ENCODE results near the gene CFAP141.
"Not testable (repeated sequence)": the region's sequence is repeated elsewhere in the genome, so short reads cannot be mapped to it uniquely, and the experiment has no call there.

Gene CFAP141

GRCh38 chr1:154208677-154209388, 2.7 kb upstream of the CFAP141 start:
- no peak for DNase-seq (ENCODE audit: low read depth, low spot score)

DNA sequence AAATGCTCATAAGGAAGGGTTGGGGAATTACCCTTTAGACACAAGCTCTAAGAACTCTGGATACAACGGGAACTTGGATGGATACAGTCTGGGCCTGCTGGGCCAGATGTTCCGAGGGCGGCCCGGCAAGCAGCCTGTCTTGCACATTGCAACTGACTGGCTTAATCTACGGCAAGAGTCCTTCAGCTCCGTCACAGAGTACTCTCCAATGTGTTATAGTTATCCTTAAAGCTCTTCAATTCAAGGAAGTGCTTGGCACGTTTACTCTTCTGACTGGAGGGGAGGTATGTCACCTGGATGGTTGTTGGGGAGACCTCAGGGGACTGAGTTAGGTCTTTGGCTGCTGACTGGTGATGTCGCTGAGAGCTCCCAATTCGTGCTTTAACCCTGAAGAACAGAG, 1.1 kb upstream of the CFAP141 start:
- DNase-seq (ENCODE audit: low read depth, low spot score) = no peak

- DNase-seq (ENCODE audit: low read depth, low spot score) = not testable (repeated sequence)
Observed at GRCh38 chr1:154205778-154206177, 355 bp downstream of the CFAP141 start.

GRCh38 chr1:154199563-154199879, 6.6 kb downstream of the CFAP141 start:
- no peak for DNase-seq (ENCODE audit: low read depth, low spot score)

DNA sequence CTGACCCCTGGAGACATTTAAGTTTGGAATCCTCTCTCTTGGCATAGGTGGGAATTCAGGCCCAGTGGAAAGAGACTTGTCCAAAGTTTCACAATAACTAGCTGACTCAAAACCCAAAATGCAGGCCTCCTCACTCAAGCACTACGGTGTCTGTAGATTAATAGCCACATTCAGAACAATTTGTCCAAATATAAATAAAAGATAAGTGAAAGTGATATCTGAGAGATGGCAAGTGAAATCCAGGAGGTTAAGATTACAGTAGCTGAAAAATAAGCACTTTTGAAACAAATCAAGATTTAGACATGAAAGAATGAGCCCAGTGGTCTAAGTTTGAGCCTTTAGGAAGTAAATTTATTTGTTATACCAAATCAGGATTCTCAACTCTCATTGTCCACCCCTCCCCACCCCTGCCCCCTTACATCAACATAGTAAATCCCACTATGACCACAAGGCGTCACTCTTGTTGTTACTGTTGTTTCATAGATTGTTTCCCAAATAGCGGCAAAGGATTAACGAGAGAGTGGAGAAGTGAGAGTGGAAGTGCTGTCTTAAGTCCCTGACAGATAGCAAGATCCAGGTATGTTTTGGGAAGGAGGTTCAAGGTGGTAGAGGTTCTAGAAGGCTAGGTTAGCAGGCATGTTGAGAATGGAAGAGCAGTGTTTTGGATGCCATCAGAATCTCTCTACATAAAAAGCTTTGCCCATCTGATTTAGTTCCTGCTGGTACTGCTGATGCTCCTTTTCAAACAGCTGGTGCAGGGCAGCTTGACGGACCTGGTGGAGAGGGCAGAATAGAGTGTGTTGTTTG, 7.2 kb downstream of the CFAP141 start:
- no peak for DNase-seq (ENCODE audit: low read depth, low spot score)

DNA sequence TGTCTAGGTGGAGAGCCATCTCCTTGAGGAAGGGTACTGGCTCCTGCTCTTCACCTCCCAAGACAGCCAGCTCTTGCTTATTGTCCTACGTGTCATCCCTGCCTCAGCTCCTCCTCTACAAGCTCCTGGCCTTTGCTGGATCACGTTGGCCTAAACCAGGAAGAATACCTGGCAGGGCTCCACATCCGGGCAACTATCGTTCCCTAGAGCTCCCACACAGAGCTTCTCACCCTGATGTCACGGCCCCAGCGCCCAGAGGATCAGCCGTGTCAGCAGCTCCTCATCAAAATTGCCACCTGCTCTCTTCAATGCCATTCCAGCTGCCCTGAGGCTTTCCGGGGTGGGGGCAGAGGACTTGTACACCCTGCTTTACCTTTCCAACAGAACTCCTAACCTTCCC, 12.3 kb downstream of the CFAP141 start:
- DNase-seq (ENCODE audit: low read depth, low spot score) = no peak

GRCh38 chr1:154192476-154192875, 13.7 kb downstream of the CFAP141 start:
- no peak for DNase-seq (ENCODE audit: low read depth, low spot score)

GRCh38 chr1:154191990-154192461, 14.1 kb downstream of the CFAP141 start, which contains the start of gene TPM3:
TSS of gene TPM3 (minus strand) at chr1:154192100. CDS start at chr1:154192018, 82 bp downstream.
- no peak for DNase-seq (ENCODE audit: low read depth, low spot score)

DNA sequence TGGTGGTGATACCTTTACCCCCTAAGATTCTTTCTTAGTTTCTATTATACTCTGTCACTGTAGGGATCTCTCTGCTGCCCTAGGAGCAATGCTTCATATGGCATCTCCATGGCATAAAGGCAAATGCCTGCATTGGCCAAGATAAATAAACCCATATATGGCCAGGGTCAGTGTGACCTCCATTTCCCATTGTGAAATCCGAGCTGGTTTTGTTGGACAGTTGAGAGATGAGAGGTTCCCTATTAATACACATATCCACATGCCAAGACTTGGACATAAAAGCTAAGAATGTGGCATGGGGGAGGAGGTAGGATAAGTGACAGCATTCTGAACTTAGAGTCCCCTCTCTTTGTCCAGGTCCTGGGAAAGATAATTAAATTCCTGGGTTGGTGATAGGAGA, 15.6 kb downstream of the CFAP141 start:
- DNase-seq (ENCODE audit: low read depth, low spot score) = peak; percentile 38

DNA sequence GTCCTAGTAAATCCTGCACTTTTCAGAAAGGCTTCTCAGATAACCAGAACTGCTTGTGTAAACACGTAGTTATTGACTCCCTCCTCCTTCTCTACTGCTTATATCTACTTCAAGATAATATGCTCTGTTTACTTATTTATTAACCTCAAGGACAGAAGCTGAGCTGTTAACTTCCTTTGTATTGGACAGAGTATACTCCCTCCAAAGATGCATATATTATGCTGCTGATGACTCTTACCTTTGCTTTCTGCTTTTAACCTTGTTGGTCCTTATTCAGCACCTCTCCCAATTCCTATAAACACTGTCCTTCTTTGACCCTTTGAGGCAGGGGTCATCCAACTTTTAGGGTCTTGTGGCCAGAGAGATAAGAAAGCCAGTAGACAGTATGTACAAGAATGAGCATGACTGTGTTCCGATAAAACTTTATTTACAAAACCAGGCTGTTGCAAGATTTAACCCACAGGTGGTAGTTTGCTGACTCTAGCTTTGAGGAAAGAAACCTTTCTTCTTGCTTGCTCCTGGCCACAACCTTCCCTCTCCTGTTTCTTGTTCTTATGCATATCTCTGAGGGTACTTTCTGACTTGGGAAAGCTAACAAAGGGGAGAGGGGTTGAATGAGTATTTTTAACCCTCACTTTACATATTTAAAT, 19.2 kb downstream of the CFAP141 start:
- no peak for DNase-seq (ENCODE audit: low read depth, low spot score)

DNA sequence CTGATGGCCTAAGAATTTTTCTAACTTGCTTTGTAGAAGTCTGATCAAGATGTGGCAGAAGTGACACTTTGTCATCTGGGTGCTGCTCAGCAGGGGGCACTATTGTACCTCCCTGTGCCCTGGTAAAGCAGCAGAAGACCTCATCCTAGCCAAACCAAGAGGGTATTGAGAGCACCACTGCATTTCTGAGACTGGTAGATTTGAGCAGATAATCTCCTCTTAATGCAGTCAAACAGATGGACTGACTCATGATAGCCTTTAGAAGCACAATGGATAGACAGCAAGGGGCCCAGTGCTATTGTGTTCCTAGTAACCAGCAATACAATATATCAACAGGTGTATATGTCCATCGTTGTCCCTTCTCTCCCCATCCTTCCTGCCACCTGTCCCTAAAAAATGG, 20.0 kb downstream of the CFAP141 start:
- DNase-seq (ENCODE audit: low read depth, low spot score) = no peak

- peak; percentile 77 for DNase-seq (ENCODE audit: low read depth, low spot score)
Observed at GRCh38 chr1:154183046-154183915, 22.9 kb downstream of the CFAP141 start.

DNA sequence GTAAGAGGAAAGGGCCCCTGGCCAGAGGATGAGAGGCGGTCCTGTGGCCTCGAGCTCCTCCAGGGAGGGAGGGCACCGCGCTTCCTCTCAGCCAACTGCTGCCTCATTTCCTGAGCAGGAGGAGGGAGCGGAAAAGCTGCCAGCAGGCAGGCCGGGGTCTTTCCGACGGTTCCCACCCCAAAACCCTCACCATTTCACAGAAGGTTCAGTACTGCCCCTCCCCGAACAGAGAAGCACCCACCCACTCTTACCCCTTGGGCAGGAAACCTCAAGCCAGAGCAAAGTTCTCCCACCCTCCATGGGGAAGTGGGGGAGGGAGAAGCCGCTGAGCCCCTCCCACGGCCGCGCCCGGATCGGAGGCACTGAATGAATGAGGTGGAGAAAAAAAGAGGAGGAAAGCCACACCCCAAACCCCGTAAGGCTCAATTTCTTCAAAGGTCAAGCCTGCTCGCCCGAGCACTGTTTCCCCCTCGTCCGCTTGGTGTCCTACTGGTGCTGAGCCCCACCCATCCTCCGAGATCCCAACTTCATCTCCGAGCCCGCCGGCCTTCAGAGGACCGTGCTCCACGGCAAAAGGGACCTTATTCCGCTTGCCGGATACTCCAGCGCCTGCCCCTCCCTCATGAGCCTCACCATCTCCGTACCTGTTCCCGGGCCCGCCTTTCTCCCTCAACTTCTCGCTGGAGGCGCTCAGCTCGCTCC, 23.6 kb downstream of the CFAP141 start:
- DNase-seq (ENCODE audit: low read depth, low spot score) = no peak

- DNase-seq (ENCODE audit: low read depth, low spot score) = no peak
Observed at GRCh38 chr1:154181944-154182343, 24.2 kb downstream of the CFAP141 start.

DNA sequence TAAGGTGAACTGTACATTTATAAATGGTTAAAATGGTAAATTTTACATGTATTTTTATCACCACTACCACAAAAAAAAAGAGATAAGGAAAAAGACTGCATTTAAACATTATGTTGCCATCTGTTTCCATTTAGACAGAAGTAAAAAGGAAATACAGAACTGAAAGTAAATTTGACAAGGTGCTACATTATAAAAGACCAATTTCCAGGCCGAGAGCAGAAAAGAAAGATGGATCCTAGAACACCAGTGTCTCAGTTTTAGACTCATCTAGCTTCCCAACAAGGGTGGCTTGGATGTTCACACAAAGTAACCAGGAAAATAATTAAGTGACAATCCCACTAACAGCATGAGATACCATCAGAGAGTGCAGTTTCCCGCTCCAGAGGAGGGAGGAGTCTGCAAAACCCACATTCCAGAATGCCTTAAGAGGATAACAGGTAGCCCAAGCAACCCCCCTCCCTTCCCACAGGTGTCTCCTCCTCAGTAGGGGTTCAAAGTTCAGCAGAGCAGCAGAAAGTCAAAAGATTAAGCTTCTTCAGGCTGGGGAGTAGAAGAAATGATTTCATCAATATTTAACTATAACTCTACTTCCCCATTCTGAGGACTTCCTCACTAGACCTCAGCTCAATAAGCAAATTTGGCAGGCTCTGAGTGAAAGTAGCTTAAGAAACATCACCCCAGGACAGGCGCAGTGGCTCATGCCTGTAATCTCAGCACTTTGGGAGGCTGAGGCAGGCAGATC, 26.0 kb downstream of the CFAP141 start:
- DNase-seq (ENCODE audit: low read depth, low spot score) = no peak

- no peak for DNase-seq (ENCODE audit: low read depth, low spot score)
Observed at GRCh38 chr1:154178911-154179811, 27.0 kb downstream of the CFAP141 start.

DNA sequence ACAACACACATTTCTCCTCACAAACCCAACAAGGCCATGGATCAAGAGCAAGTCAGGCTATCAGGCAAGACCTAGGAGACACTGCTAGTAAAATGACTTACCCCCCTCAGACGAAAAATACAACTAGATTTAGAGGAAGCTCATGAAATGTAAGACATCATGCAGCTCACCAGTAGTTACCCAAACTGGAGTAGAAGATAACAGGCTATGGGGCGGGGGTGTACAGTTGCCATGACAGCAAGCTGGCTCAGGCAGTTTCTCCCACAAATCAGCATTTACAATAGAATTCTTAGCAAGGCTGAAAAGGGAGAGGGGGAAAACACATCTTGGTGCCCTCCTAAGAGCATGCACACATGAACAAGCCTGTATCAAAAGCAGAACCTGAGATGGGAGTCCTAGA, 28.1 kb downstream of the CFAP141 start:
- DNase-seq (ENCODE audit: low read depth, low spot score) = no peak

DNA sequence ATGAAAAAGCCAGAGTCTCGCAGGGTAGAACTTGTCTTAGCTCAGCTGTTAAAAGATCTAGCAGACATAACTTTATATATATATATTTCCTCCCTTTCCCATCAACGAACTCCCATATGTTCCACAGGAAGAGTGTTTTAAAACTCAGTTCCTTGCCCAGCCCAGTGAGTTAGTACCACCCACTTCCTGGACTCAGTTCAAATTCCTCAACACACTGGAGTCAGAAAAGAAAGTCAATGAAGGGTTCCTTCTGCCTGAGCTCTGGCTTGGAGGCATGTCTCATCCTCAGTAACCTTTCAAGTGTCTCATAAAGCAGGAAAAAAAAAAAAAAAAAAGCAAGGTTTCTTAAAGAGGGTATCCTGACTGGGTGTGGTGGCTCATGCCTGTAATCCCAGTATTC, 29.8 kb downstream of the CFAP141 start:
- no peak for DNase-seq (ENCODE audit: low read depth, low spot score)

DNA sequence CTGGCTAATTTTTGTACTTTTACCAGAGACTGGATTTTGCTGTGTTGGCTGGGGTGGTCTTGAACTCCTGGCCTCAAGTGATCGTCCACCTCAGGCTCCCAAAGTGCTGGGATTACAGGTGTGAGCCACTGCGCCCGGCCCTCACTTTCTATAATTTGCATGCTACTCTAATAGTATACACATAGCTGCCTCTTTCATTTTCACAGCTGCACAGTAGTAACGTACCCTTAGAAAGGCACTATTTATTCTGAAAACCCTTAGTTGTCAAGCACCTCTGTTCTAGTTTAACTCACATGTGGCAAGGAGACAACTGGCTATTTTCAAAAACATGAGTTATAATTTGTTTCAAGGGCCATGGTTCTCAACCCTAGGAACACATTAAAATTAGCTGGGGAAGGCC, 31.5 kb downstream of the CFAP141 start:
- no peak for DNase-seq (ENCODE audit: low read depth, low spot score)
